Spinal cord (tissue), 10 donors: Measurements from ENCODE around the gene PGAM5. TPM values are rescaled to one million over a fixed set of nuclear protein-coding genes. Genes with fewer than 3 reads are reported as not detected.
A peak's percentile ranks its signal among the peaks of the same experiment; 100 is the strongest.

Experiments used
- DNase-seq, 6 donors: peaks; one replicate each; pipeline versions ENCODE4 v3.0.0 to v3.0.0-alpha.2; 2013 to 2015; ENCODE audit warnings: low spot score in 6 of 6, low read depth in 4 of 6
- H3K27ac ChIP-seq: one replicate; pipeline ENCODE4 v1.5.1; 2013; ENCODE audit warnings: low read depth, low read length, control low read depth
- H3K27me3 ChIP-seq: one replicate; pipeline ENCODE4 v1.6.1; 2013; ENCODE audit warnings: low read length; ENCODE audit not compliant: control insufficient read depth, insufficient read depth
- H3K36me3 ChIP-seq: one replicate; pipeline ENCODE4 v1.6.1; 2013; ENCODE audit warnings: low read length; ENCODE audit not compliant: control insufficient read depth, insufficient read depth
- H3K4me1 ChIP-seq: one replicate; pipeline ENCODE4 v1.6.1; 2013; ENCODE audit warnings: low read length; ENCODE audit not compliant: control insufficient read depth, insufficient read depth
- H3K4me3 ChIP-seq: one replicate; pipeline ENCODE4 v1.5.1; 2013; ENCODE audit warnings: low read depth, low read length, control low read depth
- H3K9me3 ChIP-seq: one replicate; pipeline ENCODE4 v1.6.1; 2013; ENCODE audit warnings: low read length; ENCODE audit not compliant: control insufficient read depth, insufficient read depth
- WGBS: methylation state at CpG from one replicate; pipeline ENCODE4 v1.1.5; 2013; ENCODE audit warnings: missing lambda C conversion rate; ENCODE audit not compliant: insufficient coverage; 5-methylcytosine and 5-hydroxymethylcytosine counted together
- polyA plus RNA-seq, 2 donors: library from polyadenylated mRNA; unstranded; fragments of 120-200 nt; gene quantifications; one replicate each; pipeline ENCODE4 v1.2.1, GENCODE V29; 2013; ENCODE audit not compliant: insufficient read length in 2 of 2
- total RNA-seq, 2 donors: library from RNA; depleted of rRNA in 1 of 2; stranded (reverse); fragments of 120-200 nt in 1 of 2; fragments of >200 nt in 1 of 2; gene quantifications; one replicate each; pipeline versions ENCODE4 v1.2.3 to v1.2.4, GENCODE V29; 2013 to 2014
- donor health status: healthy.

PGAM5 gene
- total and polyA plus RNA-seq, 4 donors, result 19.9 to 34.8 (median 28.3) TPM

DNA sequence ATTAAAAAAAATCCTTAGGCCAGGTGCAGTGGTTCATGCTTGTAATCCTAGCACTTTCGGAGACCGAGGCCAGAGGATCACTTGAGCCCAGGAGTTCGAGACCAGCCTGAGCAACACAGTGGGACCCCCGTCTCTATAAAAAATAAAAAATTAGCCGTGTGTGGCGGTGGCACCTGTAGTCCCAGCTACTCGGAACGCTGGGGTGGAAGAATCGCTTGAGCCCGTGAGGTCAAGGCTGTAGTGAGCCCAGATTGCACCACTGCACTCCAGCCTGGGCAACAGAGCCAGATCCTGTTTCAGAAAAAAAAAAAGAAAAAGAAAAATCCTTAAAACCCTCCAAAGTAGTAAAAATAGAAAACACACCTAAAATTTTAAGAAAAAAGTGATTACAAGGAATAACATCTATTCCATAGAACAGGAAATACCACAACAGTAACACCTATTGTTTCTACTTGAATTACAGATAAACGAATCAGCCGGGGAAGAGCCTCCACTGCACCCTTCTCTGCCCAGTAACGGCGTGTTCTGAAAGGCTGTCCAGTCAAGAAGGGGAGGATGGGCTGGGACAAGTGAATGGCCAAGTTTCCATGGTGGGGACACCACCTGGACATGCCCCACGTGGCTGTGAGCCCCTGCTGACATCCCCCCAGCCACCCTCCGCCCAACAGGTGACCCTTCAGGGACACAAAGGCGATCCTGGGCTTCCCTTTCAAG is 41.3 kb upstream of the PGAM5 start:
- Histone ChIP-seq H3K27me3 (no peaks in the 10 kb centered on the region), H3K4me1 (no peaks in the 10 kb centered on the region), H3K36me3 (peaks cover 91% of the 10 kb centered on the region), H3K4me3 (no peak overlapping the region), H3K27ac (no peak overlapping the region), H3K9me3 (no peaks in the 10 kb centered on the region)
- DNase-seq, result no peak
- 95% methylated on average over 15 of the region's 17 CpGs for WGBS

- no peaks in the 10 kb centered on the region for H3K27me3 ChIP-seq
These were observed 38.5 kb upstream of the PGAM5 start for GRCh38 chr12:132672116-132672515.

GRCh38 chr12:132672678-132673077 is 38.0 kb upstream of the PGAM5 start:
- DNase-seq, result no peak
- H3K9me3 ChIP-seq, result no peaks in the 10 kb centered on the region
- H3K36me3 ChIP-seq, result peaks cover 90% of the 10 kb centered on the region
- no peaks in the 10 kb centered on the region for H3K4me1 ChIP-seq
- 87% methylated on average over 6 of the region's 12 CpGs for WGBS
- H3K4me3 ChIP-seq, result no peak overlapping the region
- H3K27ac ChIP-seq, result no peak overlapping the region
- no peaks in the 10 kb centered on the region for H3K27me3 ChIP-seq

More at GRCh38 chr12:132672116-132672515, 38.5 kb upstream of the PGAM5 start:
- Histone ChIP-seq H3K4me3 (no peak overlapping the region), H3K27ac (no peak overlapping the region), H3K4me1 (no peaks in the 10 kb centered on the region), H3K9me3 (no peaks in the 10 kb centered on the region), H3K36me3 (peaks cover 91% of the 10 kb centered on the region)
- WGBS, result 86% methylated on average over 16 of the region's 16 CpGs
- DNase-seq, result no peak

DNA sequence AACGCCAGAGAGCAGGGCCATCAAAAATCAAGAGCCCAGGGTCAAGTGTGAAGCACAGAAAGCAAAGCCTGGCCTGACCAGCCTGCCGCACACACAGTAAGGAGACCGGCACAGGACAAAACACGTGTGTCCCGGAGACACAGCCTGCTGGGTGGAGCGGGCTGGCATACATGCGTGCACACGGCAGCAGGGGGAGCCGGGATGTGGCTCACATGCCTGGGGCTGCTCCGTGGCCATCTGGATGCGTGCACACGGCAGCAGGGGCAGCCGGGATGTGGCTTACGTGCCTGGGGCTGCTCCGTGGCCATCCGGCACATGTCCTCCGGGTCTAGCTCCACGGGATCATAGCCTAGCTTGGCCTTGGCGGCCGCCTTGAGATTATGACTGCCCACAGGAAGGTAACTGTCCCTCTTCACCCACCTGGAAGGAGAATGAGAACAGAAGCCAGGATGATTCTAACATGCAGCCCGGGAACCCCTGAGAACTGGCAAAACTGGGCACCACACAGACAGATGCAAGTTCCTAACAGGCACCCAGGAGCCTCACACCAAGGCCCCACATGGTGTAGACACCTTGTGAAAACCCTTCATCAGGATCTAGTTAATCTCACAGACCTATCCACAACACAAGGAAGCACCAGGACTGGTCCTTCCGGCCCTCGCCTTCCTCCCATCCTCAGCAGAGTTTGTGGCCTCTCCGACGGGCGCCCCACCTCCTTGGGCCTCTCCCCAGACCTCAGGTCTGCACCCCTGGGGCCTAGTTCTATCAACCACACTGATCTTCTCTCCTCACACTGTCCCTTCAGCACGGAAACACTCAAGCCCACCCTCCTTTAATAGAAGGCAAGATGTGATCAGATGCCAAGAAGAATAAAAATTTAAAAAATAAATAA is 37.1 kb upstream of the PGAM5 start:
- 93% methylated on average over 23 of the region's 27 CpGs for WGBS
- DNase-seq, result no peak
- H3K36me3 ChIP-seq, result peaks cover 86% of the 10 kb centered on the region

GRCh38 chr12:132674561-132674960 is 36.1 kb upstream of the PGAM5 start:
- H3K27me3 ChIP-seq, result no peaks in the 10 kb centered on the region
- no peaks in the 10 kb centered on the region for H3K4me1 ChIP-seq
- no peak overlapping the region for H3K27ac ChIP-seq
- no peaks in the 10 kb centered on the region for H3K9me3 ChIP-seq
- no peak overlapping the region for H3K4me3 ChIP-seq
- peaks cover 78% of the 10 kb centered on the region for H3K36me3 ChIP-seq
- 97% methylated on average over 5 of the region's 5 CpGs for WGBS
- no peak for DNase-seq

More for the DNA sequence above, 37.1 kb upstream of the PGAM5 start:
- Histone ChIP-seq H3K4me1 (no peaks in the 10 kb centered on the region), H3K27ac (no peak overlapping the region), H3K27me3 (no peaks in the 10 kb centered on the region), H3K4me3 (no peak overlapping the region), H3K9me3 (no peaks in the 10 kb centered on the region)

DNA sequence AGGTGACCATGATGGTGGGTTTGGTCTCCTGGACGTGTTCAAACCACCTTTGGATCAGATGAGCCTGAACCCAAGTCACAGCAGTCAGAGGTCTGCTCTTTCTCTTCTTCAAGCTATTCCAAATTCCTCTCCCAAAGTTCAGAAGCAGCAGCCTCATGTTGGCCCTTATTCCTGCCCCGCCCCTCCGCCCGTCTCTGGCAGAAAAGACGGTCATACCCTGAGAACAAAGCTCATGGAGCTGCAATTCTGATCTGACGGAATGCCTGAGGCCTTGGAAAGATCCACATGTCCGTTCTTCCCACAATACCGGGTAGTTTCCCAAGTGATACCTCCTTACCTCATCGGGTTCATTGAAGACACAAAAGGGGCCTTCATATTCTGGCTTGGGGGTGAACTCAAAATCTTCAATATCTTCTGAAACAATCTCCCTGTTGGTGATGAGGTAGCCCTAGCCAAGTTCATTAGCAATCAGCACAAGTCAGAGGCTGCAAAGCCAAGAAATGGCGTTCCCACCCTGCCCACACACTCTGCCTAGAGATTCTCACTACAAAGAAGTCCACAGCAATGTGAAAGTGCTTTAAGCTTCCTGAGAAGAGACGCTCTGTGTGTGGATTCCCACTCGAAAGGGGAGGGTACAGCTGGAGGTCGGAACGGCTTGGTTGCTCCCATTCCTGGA is 34.7 kb upstream of the PGAM5 start:
- Histone ChIP-seq H3K27me3 (no peaks in the 10 kb centered on the region), H3K36me3 (peaks cover 68% of the 10 kb centered on the region), H3K9me3 (no peaks in the 10 kb centered on the region), H3K4me1 (no peaks in the 10 kb centered on the region), H3K27ac (no peak overlapping the region), H3K4me3 (no peak overlapping the region)
- WGBS, result 95% methylated on average over 6 of the region's 14 CpGs
- DNase-seq, result no peak

DNA sequence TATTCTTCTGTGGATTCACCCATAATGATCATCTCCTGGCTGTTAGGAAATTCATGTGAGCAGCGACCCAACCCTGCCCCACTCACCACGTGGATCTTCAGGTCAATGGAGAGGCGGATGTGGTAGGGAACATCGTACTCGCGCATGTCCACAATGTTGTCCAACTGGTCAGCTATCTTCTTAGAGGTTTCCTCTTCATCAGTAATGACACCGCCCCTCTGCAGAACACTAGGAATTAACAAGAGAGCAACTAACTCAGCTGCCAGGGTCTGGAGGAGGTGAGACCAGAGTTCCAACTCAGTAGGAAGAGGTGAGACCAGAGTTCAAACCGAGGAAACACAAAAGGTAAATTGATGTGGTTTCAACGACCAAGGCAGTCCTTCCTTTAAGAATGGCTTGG is 33.1 kb upstream of the PGAM5 start:
- Histone ChIP-seq H3K4me1 (no peaks in the 10 kb centered on the region), H3K4me3 (no peak overlapping the region), H3K27ac (no peak overlapping the region), H3K36me3 (peaks cover 54% of the 10 kb centered on the region), H3K27me3 (no peaks in the 10 kb centered on the region), H3K9me3 (no peaks in the 10 kb centered on the region)
- no peak for DNase-seq
- WGBS, result 97% methylated on average over 3 of the region's 9 CpGs

DNA sequence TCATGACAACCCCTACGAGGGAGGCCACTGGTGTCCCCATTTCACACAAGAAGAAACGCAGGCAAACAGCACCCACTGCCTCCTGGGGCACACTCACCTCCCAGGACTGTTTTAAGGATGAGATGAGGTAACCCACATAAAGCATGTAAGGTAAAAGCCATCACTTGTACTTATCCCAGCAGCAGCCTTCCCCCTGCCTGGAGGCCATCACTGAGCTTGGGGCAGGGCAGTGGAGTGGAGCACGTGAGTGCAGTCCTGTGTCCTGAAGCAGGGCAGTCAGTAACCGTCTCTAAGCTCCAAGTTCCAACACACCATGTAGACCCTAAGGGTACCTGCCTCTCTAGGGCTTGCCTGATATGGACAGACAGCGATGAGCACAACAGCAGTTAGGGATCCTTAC is 25.2 kb upstream of the PGAM5 start:
- DNase-seq, result no peak
- 67% methylated on average over 3 of the region's 5 CpGs for WGBS
- no peaks in the 10 kb centered on the region for H3K9me3 ChIP-seq
- H3K27me3 ChIP-seq, result no peaks in the 10 kb centered on the region
- H3K27ac ChIP-seq, result no peak overlapping the region
- peaks cover 19% of the 10 kb centered on the region for H3K4me1 ChIP-seq
- peaks cover 3% of the 10 kb centered on the region for H3K36me3 ChIP-seq
- H3K4me3 ChIP-seq, result no peak overlapping the region

DNA sequence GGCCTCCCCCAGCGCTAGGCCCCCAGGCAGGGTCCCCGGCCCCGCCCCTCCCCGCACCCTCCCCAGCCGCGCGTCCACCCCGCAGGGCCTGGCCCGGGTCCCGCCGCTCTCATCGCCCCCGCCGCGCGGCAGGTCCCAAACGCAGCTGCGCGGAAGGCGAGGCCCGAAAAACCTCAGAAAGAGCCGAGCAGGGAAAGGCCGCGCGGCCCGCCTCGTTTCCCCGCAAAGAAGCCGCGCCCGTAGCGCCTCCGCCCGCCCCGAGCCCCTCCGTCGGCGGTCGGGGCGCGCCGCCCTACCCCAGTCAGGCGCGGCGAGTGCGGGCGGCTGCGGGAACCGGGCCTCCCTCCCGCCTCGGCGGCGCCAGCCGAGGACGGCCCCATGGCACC is 23.8 kb upstream of the PGAM5 start:
- peak overlapping the region; percentile 46 for H3K4me3 ChIP-seq
- under 1% methylated on average over 48 of the region's 55 CpGs for WGBS
- no peaks in the 10 kb centered on the region for H3K27me3 ChIP-seq
- H3K27ac ChIP-seq, result peak overlapping the region; percentile 15
- peak in 2 of 6 donors; percentile 4 to 64 for DNase-seq
- H3K9me3 ChIP-seq, result no peaks in the 10 kb centered on the region
- peaks cover 3% of the 10 kb centered on the region for H3K36me3 ChIP-seq
- peaks cover 19% of the 10 kb centered on the region for H3K4me1 ChIP-seq
